Kidney epithelial cell (primary cell): Measurements from ENCODE around the gene PLEKHF1. TPM values are rescaled to one million over a fixed set of nuclear protein-coding genes. Genes with fewer than 3 reads are reported as not detected.

Source experiments
- DNase-seq: peaks from one replicate; pipeline ENCODE4 v3.0.0-alpha.2; 2010; ENCODE audit warnings: low read depth
- H3K27me3 ChIP-seq: 2 replicates; pipeline ENCODE4 v1.6.0; 2011; ENCODE audit warnings: low read length; ENCODE audit not compliant: control insufficient read depth, insufficient read depth
- H3K36me3 ChIP-seq: 2 replicates; pipeline ENCODE4 v1.5.1; 2011; ENCODE audit warnings: low read length; ENCODE audit not compliant: control insufficient read depth, insufficient read depth
- H3K4me3 ChIP-seq: 2 replicates; pipeline ENCODE4 v1.5.1; 2011; ENCODE audit warnings: low read depth, mild to moderate bottlenecking, control low read depth, low read length
- CTCF ChIP-seq: IDR thresholded peaks from 2 replicates; pipeline ENCODE4 v1.5.1; 2011; ENCODE audit warnings: mild to moderate bottlenecking, moderate library complexity, low read length, control low read depth, inconsistent platforms; ENCODE audit not compliant: insufficient read depth, poor library complexity, severe bottlenecking
- total RNA-seq: library from RNA; depleted of rRNA; stranded (reverse); fragments of >200 nt; gene quantifications from 2 replicates; pipeline ENCODE4 v1.2.3, GENCODE V29; 2015

Gene PLEKHF1
- total RNA-seq, 1 donor from 2014 or later = 59.0 TPM

- peaks cover 1% of the 10 kb centered on the region for H3K36me3 ChIP-seq
- no peak overlapping the region for H3K4me3 ChIP-seq
- DNase-seq = no peak
- TF ChIP-seq CTCF = no peak
- H3K27me3 ChIP-seq = no peaks in the 10 kb centered on the region
These were observed 9.3 kb downstream of the PLEKHF1 start for GRCh38 chr19:29674374-29675119.

- TF ChIP-seq CTCF = no peak
- Histone ChIP-seq H3K4me3 (no peak overlapping the region), H3K36me3 (peaks cover 1% of the 10 kb centered on the region), H3K27me3 (no peaks in the 10 kb centered on the region)
- no peak for DNase-seq
These were observed 9.9 kb downstream of the PLEKHF1 start for GRCh38 chr19:29675120-29675649.

- Histone ChIP-seq H3K36me3 (peaks cover 1% of the 10 kb centered on the region), H3K27me3 (no peaks in the 10 kb centered on the region), H3K4me3 (no peak overlapping the region)
- no peak for TF ChIP-seq CTCF
- DNase-seq = no peak
These were observed 10.5 kb downstream of the PLEKHF1 start for GRCh38 chr19:29675650-29676186.

- Histone ChIP-seq H3K4me3 (no peak overlapping the region), H3K36me3 (peaks cover 1% of the 10 kb centered on the region), H3K27me3 (no peaks in the 10 kb centered on the region)
- TF ChIP-seq CTCF = no peak
- DNase-seq = no peak
These were observed 11.3 kb downstream of the PLEKHF1 start for GRCh38 chr19:29676586-29676985.

- no peak overlapping the region for H3K4me3 ChIP-seq
- no peaks in the 10 kb centered on the region for H3K27me3 ChIP-seq
- H3K36me3 ChIP-seq = peaks cover 1% of the 10 kb centered on the region
- DNase-seq = no peak
- TF ChIP-seq CTCF = no peak
These were observed 11.9 kb downstream of the PLEKHF1 start for GRCh38 chr19:29677001-29677817.
